H1 (cell line): ENCODE results near the gene SYDE2. TPM values are rescaled to one million over a fixed set of nuclear protein-coding genes. Genes with fewer than 3 reads are reported as not detected.

Experiments used
- CTCF ChIA-PET: fragments of 300-600 bp; sonication (Branson Sonifier 250); formaldehyde crosslinking; loops from one replicate; lab custom pipeline; 2021; ENCODE audit not compliant: partially characterized antibody; lab: Charles Lee
- POLR2A ChIA-PET: fragments of 300-600 bp; sonication (Branson Sonifier 250); formaldehyde crosslinking; loops from one replicate; lab custom pipeline; 2021; ENCODE audit warnings: inconsistent platforms; ENCODE audit not compliant: partially characterized antibody; lab: Charles Lee
- DNase-seq, 2 experiments: peaks; one replicate each; pipeline versions ENCODE4 v3.0.0 to v3.0.0-alpha.2; 2010 to 2022; ENCODE audit warnings: low spot score in 2 of 2, low read depth in 1 of 2, mixed read lengths in 1 of 2
- FAIRE-seq: peaks from 2 replicates; lab custom pipeline; 2011; peaks lifted over from hg19 to GRCh38; lab: Jason Lieb, UNC
- H2AFZ ChIP-seq: 2 replicates; pipeline ENCODE4 v1.8.1; 2012; ENCODE audit warnings: low read length, inconsistent platforms
- H2AK5ac ChIP-seq: 2 replicates; pipeline ENCODE4 v1.6.1; 2013; ENCODE audit warnings: low read depth, low read length
- H2BK120ac ChIP-seq: replicated peaks from 2 replicates; pipeline ENCODE3; 2013; ENCODE audit warnings: low read depth, low read length, inconsistent platforms
- H2BK12ac ChIP-seq: 2 replicates; pipeline ENCODE4 v1.6.1; 2013; ENCODE audit warnings: low read depth, low read length
- H2BK15ac ChIP-seq: 2 replicates; pipeline ENCODE4 v1.6.1; 2013; ENCODE audit warnings: low read length
- H2BK20ac ChIP-seq: 2 replicates; pipeline ENCODE4 v1.6.1; 2013; ENCODE audit warnings: low read length
- H2BK5ac ChIP-seq: 2 replicates; pipeline ENCODE4 v1.6.1; 2013; ENCODE audit warnings: low read depth, low read length
- H3K14ac ChIP-seq: 2 replicates; pipeline ENCODE4 v1.6.1; 2013; ENCODE audit warnings: inconsistent platforms; ENCODE audit not compliant: insufficient read length
- H3K18ac ChIP-seq: 2 replicates; pipeline ENCODE4 v1.6.1; 2013; ENCODE audit warnings: low read length; ENCODE audit errors: extremely low read depth
- H3K23ac ChIP-seq: 2 replicates; pipeline ENCODE4 v1.6.1; 2013; ENCODE audit warnings: inconsistent platforms; ENCODE audit not compliant: insufficient read length
- H3K23me2 ChIP-seq: 2 replicates; pipeline ENCODE4 v1.6.1; 2013; ENCODE audit warnings: low read depth, low read length
- H3K27ac ChIP-seq: 2 replicates; pipeline ENCODE4 v1.6.1; 2011; ENCODE audit warnings: low read depth, low read length, inconsistent platforms
- H3K27me3 ChIP-seq, 4 experiments: replicated peaks in 1 of 4; 1 replicate in 1 of 4; 2 replicates in 3 of 4; pipeline versions ENCODE4 v1.6.1 to v1.8.1; 2011 to 2013; ENCODE audit warnings: low read length in 3 of 4, mild to moderate bottlenecking in 3 of 4, inconsistent platforms in 2 of 4, mixed read lengths in 2 of 4, moderate library complexity in 1 of 4; ENCODE audit not compliant: control insufficient read depth in 3 of 4, insufficient read depth in 3 of 4; ENCODE audit errors: extremely low read depth in 1 of 4
- H3K36me3 ChIP-seq, 4 experiments: 2 replicates each; pipeline versions ENCODE4 v1.6.1 to v1.8.1; 2011 to 2013; ENCODE audit warnings: mild to moderate bottlenecking in 4 of 4, low read length in 3 of 4, moderate library complexity in 2 of 4, control low read depth in 1 of 4, inconsistent platforms in 1 of 4; ENCODE audit not compliant: insufficient read depth in 4 of 4, control insufficient read depth in 2 of 4
- H3K4ac ChIP-seq: replicated peaks from 2 replicates; pipeline ENCODE3; 2013; ENCODE audit warnings: low read length, low read depth, mixed read lengths, inconsistent platforms; ENCODE audit not compliant: insufficient read length
- H3K4me1 ChIP-seq, 4 experiments: replicated peaks in 1 of 4; 1 replicate in 1 of 4; 2 replicates in 3 of 4; pipeline versions ENCODE4 v1.6.1 to v1.8.1; 2011 to 2013; ENCODE audit warnings: low read length in 3 of 4, inconsistent platforms in 2 of 4, mixed read lengths in 1 of 4; ENCODE audit not compliant: insufficient read depth in 4 of 4, control insufficient read depth in 3 of 4
- H3K4me2 ChIP-seq, 2 experiments: 2 replicates each; pipeline versions ENCODE4 v1.6.1 to v1.8.1; 2011 to 2013; ENCODE audit warnings: low read depth in 2 of 2, low read length in 2 of 2, control low read depth in 1 of 2, inconsistent platforms in 1 of 2, mild to moderate bottlenecking in 1 of 2; ENCODE audit not compliant: insufficient read depth in 1 of 2
- H3K4me3 ChIP-seq, 4 experiments: fragments of 200-600, 300-600 bp in 1 of 4; sonication (generic), shearing (Covaris generic), sonication (Bioruptor Twin) in 1 of 4; 2 replicates each; pipeline versions ENCODE4 v1.5.1 to v1.8.1; 2011 to 2016; ENCODE audit warnings: low read length in 4 of 4, low read depth in 3 of 4, control low read depth in 2 of 4, inconsistent platforms in 2 of 4, mild to moderate bottlenecking in 2 of 4, mixed read lengths in 1 of 4, moderate library complexity in 1 of 4; ENCODE audit not compliant: insufficient read depth in 2 of 4; ENCODE audit errors: extremely low read depth in 1 of 4
- H3K56ac ChIP-seq: replicated peaks from 2 replicates; pipeline ENCODE3; 2013; ENCODE audit warnings: low read depth, mild to moderate bottlenecking, mixed read lengths, low read length, inconsistent platforms; ENCODE audit not compliant: insufficient read length
- H3K79me1 ChIP-seq: 2 replicates; pipeline ENCODE4 v1.6.1; 2013; ENCODE audit warnings: low read depth, low read length, control low read depth
- H3K79me2 ChIP-seq, 2 experiments: 2 replicates each; pipeline versions ENCODE4 v1.6.1 to v1.8.1; 2012 to 2013; ENCODE audit warnings: low read length in 2 of 2, mild to moderate bottlenecking in 2 of 2, inconsistent platforms in 1 of 2; ENCODE audit not compliant: insufficient read depth in 2 of 2, control insufficient read depth in 1 of 2
- H3K9ac ChIP-seq, 4 experiments: replicated peaks in 1 of 4; 1 replicate in 1 of 4; 2 replicates in 3 of 4; pipeline versions ENCODE4 v1.6.1 to v1.8.1; 2011 to 2013; ENCODE audit warnings: low read depth in 3 of 4, low read length in 3 of 4, control low read depth in 2 of 4, mild to moderate bottlenecking in 2 of 4, moderate library complexity in 2 of 4, inconsistent platforms in 1 of 4; ENCODE audit errors: extremely low read depth in 1 of 4
- H3K9me3 ChIP-seq, 2 experiments: 2 replicates each; pipeline versions ENCODE4 v1.6.1 to v1.8.1; 2012 to 2013; ENCODE audit warnings: mild to moderate bottlenecking in 2 of 2, moderate library complexity in 2 of 2, control low read depth in 1 of 2, inconsistent platforms in 1 of 2, low read depth in 1 of 2, low read length in 1 of 2, mixed read lengths in 1 of 2; ENCODE audit not compliant: insufficient read depth in 2 of 2
- H4K20me1 ChIP-seq, 2 experiments: replicated peaks in 1 of 2; 2 replicates each; pipeline versions ENCODE3 to v1.8.1; 2011 to 2013; ENCODE audit warnings: inconsistent platforms in 2 of 2, low read length in 2 of 2, mild to moderate bottlenecking in 1 of 2; ENCODE audit not compliant: insufficient read depth in 2 of 2, control insufficient read depth in 1 of 2
- H4K5ac ChIP-seq: 2 replicates; pipeline ENCODE4 v1.6.1; 2013; ENCODE audit warnings: low read length, low read depth, mixed read lengths, inconsistent platforms; ENCODE audit not compliant: insufficient read length
- H4K8ac ChIP-seq: 2 replicates; pipeline ENCODE4 v1.8.0; 2013; ENCODE audit warnings: mild to moderate bottlenecking, moderate library complexity, low read length, inconsistent platforms; ENCODE audit not compliant: insufficient read depth; ENCODE audit errors: extremely low read depth
- H4K91ac ChIP-seq: replicated peaks from 2 replicates; pipeline ENCODE3; 2013; ENCODE audit warnings: low read length, mixed read lengths, inconsistent platforms; ENCODE audit not compliant: insufficient read length
- CHD1 ChIP-seq: IDR thresholded peaks from 2 replicates; pipeline ENCODE4 v1.6.1; 2012; ENCODE audit warnings: low read depth, low read length, improper control_type of control experiment
- CTBP2 ChIP-seq: IDR thresholded peaks from 2 replicates; pipeline ENCODE4 v1.7.0; 2011; ENCODE audit warnings: borderline replicate concordance, mild to moderate bottlenecking, moderate library complexity, mixed read lengths, low read length; ENCODE audit not compliant: insufficient read depth, insufficient read length
- ZNF274 ChIP-seq: IDR thresholded peaks from 2 replicates; pipeline ENCODE4 v1.7.0; 2012; ENCODE audit warnings: low read length, borderline replicate concordance; ENCODE audit errors: extremely low read depth
- WGBS, 2 experiments: shearing (Covaris generic) in 1 of 2; methylation state at CpG; one replicate each; pipeline versions ENCODE4 v1.1.6 to v1.1.7; 2013 to 2015; ENCODE audit warnings: low lambda C conversion rate in 2 of 2, mixed read lengths in 2 of 2, inconsistent platforms in 1 of 2, low coverage in 1 of 2, missing lambda C conversion rate in 1 of 2; ENCODE audit not compliant: insufficient replicate concordance in 2 of 2, insufficient coverage in 1 of 2, insufficient read length in 1 of 2; ENCODE audit errors: extremely low coverage in 1 of 2, missing lambda C conversion rate in 1 of 2; 5-methylcytosine and 5-hydroxymethylcytosine counted together
- polyA plus RNA-seq, 7 experiments: library from polyadenylated mRNA; depleted of rRNA in 3 of 7; stranded (reverse) in 5 of 7; unstranded in 2 of 7; fragments of >200 nt in 5 of 7; fragments of 200-250 nt in 2 of 7; gene quantifications; 1 replicate in 5 of 7; 2 replicates in 1 of 7; 4 replicates in 1 of 7; pipeline versions ENCODE4 v1.2.1 to v1.2.3, GENCODE V29; 2011 to 2013; ENCODE audit warnings: missing spikeins in 2 of 7, mixed read lengths in 2 of 7
- total RNA-seq: library from RNA; stranded (reverse); fragmentation: NEBNext Ultra II Directional; extraction: Animal tissue kit (Norgen Biotek cat#: 25700); gene quantifications from 2 replicates; pipeline ENCODE4 v1.2.1, GENCODE V29; 2021

The SYDE2 gene
- total and polyA plus RNA-seq, 2 of the 8 experiments (the other 6 are each of a cell fraction or from before 2014, with no cell fraction given): 1.6 to 14.6 TPM

GRCh38 chr1:85184245-85184644, 16.6 kb downstream of the SYDE2 start:
- Histone ChIP-seq H3K36me3 (peaks cover 0 to 26% (median 2%) of the 10 kb centered on the region in 4 experiments; a peak in 4 of 8 replicates), H3K79me2 (peaks cover 0 to 6% of the 10 kb centered on the region in 2 experiments; a peak in 3 of 4 replicates), H2AK5ac (no peak overlapping the region), H2BK12ac (no peak overlapping the region), H3K27me3 (no peaks in the 10 kb centered on the region), H3K9me3 (no peaks in the 10 kb centered on the region), H3K4me2 (no peak overlapping the region), H3K4me3 (no peak overlapping the region), H2AFZ (no peak overlapping the region), H3K27ac (no peak overlapping the region), H4K5ac (no peak overlapping the region), H3K23ac (no peak overlapping the region), H3K14ac (no peak overlapping the region), H3K56ac (no peak overlapping the region), H4K20me1 (no peaks in the 10 kb centered on the region), H3K79me1 (no peaks in the 10 kb centered on the region; the same call in 1 of the 2 replicates), H3K23me2 (no peaks in the 10 kb centered on the region), H3K4ac (no peak overlapping the region), H3K4me1 (no peaks in the 10 kb centered on the region; a peak in 2 of 7 replicates), H4K8ac (no peak overlapping the region), H2BK120ac (no peak overlapping the region), H2BK20ac (no peak overlapping the region), H3K9ac (no peak overlapping the region), H2BK5ac (no peak overlapping the region), H2BK15ac (no peak overlapping the region), H3K18ac (no peak overlapping the region), H4K91ac (no peak overlapping the region)
- ChIA-PET CTCF (no interaction called here), POLR2A (no interaction called here)
- TF ChIP-seq CHD1 (no peak), CTBP2 (no peak), ZNF274 (no peak)
- 87% methylated on average over 1 of the region's 1 CpG; no CpG with 5 or more reads in 1 of the 2 experiments for WGBS, 2 experiments
- no peak for FAIRE-seq
- no peak for DNase-seq
